Skeletal muscle tissue (tissue), 4 donors: ENCODE data around the gene SLC12A7. TPM values are rescaled to one million over a fixed set of nuclear protein-coding genes. Genes with fewer than 3 reads are reported as not detected.
A peak's percentile ranks its signal among the peaks of the same experiment; 100 is the strongest.

Source experiments
- H3K27ac ChIP-seq: one replicate; pipeline ENCODE4 v1.7.0; 2013; ENCODE audit warnings: mild to moderate bottlenecking, low read depth, low read length, inconsistent platforms
- H3K27me3 ChIP-seq, 3 donors: one replicate each; pipeline ENCODE4 v1.7.0; 2013; ENCODE audit warnings: low read length in 3 of 3; ENCODE audit not compliant: control insufficient read depth in 3 of 3, insufficient read depth in 3 of 3
- H3K36me3 ChIP-seq, 3 donors: one replicate each; pipeline ENCODE4 v1.7.0; 2013; ENCODE audit warnings: low read length in 3 of 3; ENCODE audit not compliant: control insufficient read depth in 3 of 3, insufficient read depth in 3 of 3
- H3K4me1 ChIP-seq, 3 donors: one replicate each; pipeline ENCODE4 v1.7.0; 2013; ENCODE audit warnings: low read length in 3 of 3, mild to moderate bottlenecking in 3 of 3; ENCODE audit not compliant: control insufficient read depth in 3 of 3, insufficient read depth in 3 of 3
- H3K4me3 ChIP-seq, 3 donors: one replicate each; pipeline ENCODE4 v1.7.0; 2013; ENCODE audit warnings: low read length in 3 of 3
- H3K9ac ChIP-seq, 3 donors: one replicate each; pipeline ENCODE4 v1.7.0; 2013; ENCODE audit warnings: low read length in 3 of 3, mild to moderate bottlenecking in 3 of 3, moderate library complexity in 2 of 3, low read depth in 1 of 3
- H3K9me3 ChIP-seq, 3 donors: one replicate each; pipeline ENCODE4 v1.7.0; 2013; ENCODE audit warnings: low read length in 3 of 3; ENCODE audit not compliant: control insufficient read depth in 3 of 3
- total RNA-seq: library from RNA; depleted of rRNA; stranded (reverse); fragments of >200 nt; gene quantifications from one replicate; pipeline ENCODE4 v1.2.3, GENCODE V29; 2014
- donor health status: Osteomylitis.

Gene SLC12A7
- total RNA-seq, 1 donor from 2014 or later: 5.7 TPM

DNA sequence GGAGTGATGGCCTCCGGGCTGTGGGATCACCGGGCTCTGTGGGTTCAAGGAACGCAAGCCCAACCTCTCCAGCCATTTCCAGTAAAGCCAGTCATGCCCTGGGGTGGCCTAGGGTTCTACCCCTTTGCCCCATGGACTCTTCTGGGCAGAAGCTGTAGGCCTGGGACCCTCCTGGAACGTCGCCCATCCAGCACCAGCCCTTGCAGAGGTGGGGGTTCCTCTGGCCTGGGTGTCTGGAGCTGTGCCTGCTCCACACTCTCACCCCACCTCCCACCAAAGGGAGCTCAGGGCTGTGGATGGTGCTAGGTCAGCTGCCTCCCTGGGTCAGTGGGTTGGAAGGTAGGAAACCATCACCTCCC is 1.4 kb upstream of the SLC12A7 start:
- Histone ChIP-seq H3K4me1 (peaks cover 29 to 34% (median 34%) of the 10 kb centered on the region in 3 donors), H3K27ac (no peak overlapping the region), H3K9ac (no peak overlapping the region), H3K4me3 (no peak overlapping the region), H3K36me3 (no peaks in the 10 kb centered on the region), H3K27me3 (peaks cover 0 to 9% (median 5%) of the 10 kb centered on the region in 3 donors), H3K9me3 (no peaks in the 10 kb centered on the region)

DNA sequence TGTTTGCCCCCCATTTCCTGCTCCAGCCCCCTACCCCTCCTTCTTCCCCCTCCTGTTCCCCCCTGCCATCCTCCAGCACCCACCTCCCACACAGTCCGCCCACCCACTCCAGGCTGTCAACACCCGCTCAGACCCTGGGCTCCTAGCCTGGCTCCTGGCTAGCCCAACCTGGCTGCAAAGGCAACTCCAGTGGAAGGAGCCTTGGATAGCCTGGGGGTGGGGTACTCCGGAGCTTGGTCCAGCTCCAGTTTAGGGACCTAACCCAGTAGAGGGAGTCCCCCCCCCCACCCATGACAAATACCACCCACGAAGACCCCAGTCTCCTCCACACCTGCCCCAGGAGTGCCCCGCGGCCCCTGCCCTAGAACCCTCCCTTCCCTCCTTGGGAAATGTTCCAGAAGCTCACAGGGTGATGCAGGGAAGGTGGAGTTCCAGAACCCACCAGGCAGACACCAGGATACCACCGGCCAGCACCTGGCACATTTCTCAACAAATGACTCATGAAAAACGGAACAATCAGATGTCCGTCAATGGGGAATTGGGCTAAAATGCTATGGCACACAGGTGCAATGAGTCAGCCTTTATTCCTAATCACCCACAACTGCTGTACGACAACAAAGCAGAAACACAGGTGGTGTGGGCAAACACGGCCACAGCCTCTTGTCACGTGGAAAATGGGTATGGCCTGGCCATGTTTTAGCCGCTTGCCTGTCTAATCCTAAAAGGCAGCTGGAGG is 901 bp upstream of the SLC12A7 start:
- Histone ChIP-seq H3K4me3 (peak overlapping the region in 1 of 3 donors; percentile 22), H3K27ac (no peak overlapping the region), H3K27me3 (peaks cover 0 to 9% (median 5%) of the 10 kb centered on the region in 3 donors), H3K4me1 (peaks cover 29 to 34% (median 34%) of the 10 kb centered on the region in 3 donors), H3K9me3 (no peaks in the 10 kb centered on the region), H3K9ac (no peak overlapping the region), H3K36me3 (no peaks in the 10 kb centered on the region)

DNA sequence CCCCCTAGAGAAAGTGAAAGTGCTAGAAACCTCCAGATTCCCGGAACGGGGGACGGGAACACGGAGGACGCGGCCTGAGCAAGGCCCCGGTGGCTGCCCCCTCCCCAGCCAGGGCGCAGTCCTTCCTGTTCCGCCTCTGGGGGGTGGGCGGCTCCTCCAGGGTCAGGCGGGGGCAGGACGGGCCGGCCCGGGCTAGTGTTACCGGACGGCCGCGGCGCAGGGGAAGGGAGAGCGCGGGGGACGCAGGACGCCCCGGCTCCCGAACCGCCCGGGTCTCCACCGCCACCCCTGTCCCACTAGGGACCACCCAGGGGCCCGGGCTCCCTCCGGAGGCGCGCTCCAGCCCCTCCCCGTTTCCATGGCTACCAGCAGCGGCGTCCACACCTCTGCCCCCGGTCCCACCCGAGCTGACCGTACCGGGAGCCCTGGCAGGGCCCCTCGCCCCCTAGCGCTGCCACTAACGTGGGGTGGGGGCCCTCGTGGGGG is 579 bp downstream of the SLC12A7 start:
- peak overlapping the region; percentile 69 to 73 (median 72) for H3K4me3 ChIP-seq
- H3K27me3 ChIP-seq: peaks cover 0 to 9% (median 5%) of the 10 kb centered on the region in 3 donors
- peaks cover 32 to 44% (median 39%) of the 10 kb centered on the region in 3 donors for H3K4me1 ChIP-seq
- H3K27ac ChIP-seq: peak overlapping the region; percentile 74
- H3K36me3 ChIP-seq: no peaks in the 10 kb centered on the region
- no peaks in the 10 kb centered on the region for H3K9me3 ChIP-seq
- H3K9ac ChIP-seq: peak overlapping the region; percentile 52 to 80 (median 63)

GRCh38 chr5:1110307-1111240 is 1.3 kb downstream of the SLC12A7 start:
- Histone ChIP-seq H3K27ac (peak overlapping the region; percentile 74), H3K9me3 (no peaks in the 10 kb centered on the region), H3K4me1 (peaks cover 34 to 49% (median 42%) of the 10 kb centered on the region in 3 donors), H3K4me3 (peak overlapping the region; percentile 69 to 73 (median 72)), H3K27me3 (peaks cover 0 to 6% (median 5%) of the 10 kb centered on the region in 3 donors), H3K36me3 (no peaks in the 10 kb centered on the region), H3K9ac (peak overlapping the region; percentile 52 to 80 (median 63))

- Histone ChIP-seq H3K4me3 (peak overlapping the region in 1 of 3 donors; percentile 73), H3K4me1 (peaks cover 43 to 58% (median 50%) of the 10 kb centered on the region in 3 donors), H3K27ac (peak overlapping the region; percentile 74)
Observed at GRCh38 chr5:1109542-1110306, 2.1 kb downstream of the SLC12A7 start.

GRCh38 chr5:1108865-1109174 is 3.0 kb downstream of the SLC12A7 start:
- no peaks in the 10 kb centered on the region for H3K36me3 ChIP-seq
- peaks cover 0 to 6% (median 5%) of the 10 kb centered on the region in 3 donors for H3K27me3 ChIP-seq
- H3K4me1 ChIP-seq: peaks cover 52 to 67% (median 59%) of the 10 kb centered on the region in 3 donors
- H3K4me3 ChIP-seq: no peak overlapping the region
- H3K27ac ChIP-seq: peak overlapping the region; percentile 54
- peak overlapping the region in 2 of 3 donors; percentile 6 to 60 for H3K9ac ChIP-seq
- no peaks in the 10 kb centered on the region for H3K9me3 ChIP-seq

More at GRCh38 chr5:1109542-1110306, 2.1 kb downstream of the SLC12A7 start:
- peak overlapping the region in 1 of 3 donors; percentile 80 for H3K9ac ChIP-seq
- H3K27me3 ChIP-seq: peaks cover 0 to 6% (median 5%) of the 10 kb centered on the region in 3 donors
- no peaks in the 10 kb centered on the region for H3K36me3 ChIP-seq
- no peaks in the 10 kb centered on the region for H3K9me3 ChIP-seq

- H3K9me3 ChIP-seq: no peaks in the 10 kb centered on the region
- H3K27ac ChIP-seq: peak overlapping the region; percentile 54
- H3K9ac ChIP-seq: peak overlapping the region in 2 of 3 donors; percentile 6 to 60
- H3K27me3 ChIP-seq: peaks cover 0 to 6% (median 0%) of the 10 kb centered on the region in 3 donors
- H3K36me3 ChIP-seq: no peaks in the 10 kb centered on the region
- H3K4me3 ChIP-seq: peak overlapping the region in 1 of 3 donors; percentile 36
- H3K4me1 ChIP-seq: peaks cover 55 to 70% (median 62%) of the 10 kb centered on the region in 3 donors
Observed at GRCh38 chr5:1108023-1108864, 3.6 kb downstream of the SLC12A7 start.

DNA sequence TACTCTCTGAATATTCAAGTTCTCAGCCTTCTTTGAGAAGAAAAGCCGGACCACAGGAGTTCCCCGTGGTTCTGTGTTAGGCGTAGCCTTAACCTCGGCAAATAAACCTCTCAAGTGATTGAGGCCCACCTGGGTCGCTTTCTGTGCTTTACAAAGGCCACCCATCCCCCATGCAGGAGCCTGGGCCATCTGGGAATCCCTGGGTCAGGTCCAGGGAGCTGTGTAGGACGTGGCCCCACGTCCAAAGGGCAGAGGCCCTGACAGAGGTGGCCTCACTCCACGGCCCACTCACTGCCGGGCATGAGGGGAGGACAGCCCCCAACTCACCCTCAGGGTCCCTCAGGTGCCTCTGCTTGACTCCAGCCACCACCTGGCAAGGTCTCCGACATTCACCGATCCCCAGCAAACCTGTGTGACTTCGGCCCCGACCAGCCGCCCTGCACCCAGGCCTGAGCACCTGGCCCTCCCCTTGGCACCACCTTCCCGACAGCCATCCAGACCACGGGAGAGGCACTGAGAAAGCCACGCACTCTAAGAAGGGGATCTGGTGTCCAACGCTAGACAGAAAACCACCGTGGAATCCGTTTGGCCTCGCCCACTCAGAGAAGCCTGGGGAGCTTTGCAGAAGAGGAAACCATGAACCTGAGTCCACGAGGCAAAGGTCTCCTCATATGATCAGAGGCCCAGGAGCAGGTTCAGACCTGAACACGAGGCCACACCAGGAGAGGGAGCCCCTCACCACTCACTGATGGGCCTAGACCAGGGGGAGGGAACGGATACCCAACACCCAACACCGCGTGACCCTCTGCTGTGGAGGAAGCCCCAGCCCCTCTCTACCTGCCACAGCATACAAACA is 4.5 kb downstream of the SLC12A7 start:
- Histone ChIP-seq H3K27ac (no peak overlapping the region), H3K9me3 (no peaks in the 10 kb centered on the region), H3K27me3 (no peaks in the 10 kb centered on the region), H3K36me3 (no peaks in the 10 kb centered on the region), H3K4me1 (peaks cover 56 to 71% (median 63%) of the 10 kb centered on the region in 3 donors), H3K9ac (peak overlapping the region in 1 of 3 donors; percentile 60), H3K4me3 (peak overlapping the region in 1 of 3 donors; percentile 36)
